ENCODE measurements around the gene SIGLEC14.

The SIGLEC14 gene

GRCh38 chr19:51614789-51615188, 31.8 kb downstream of the SIGLEC14 start:
- peaks cover 8% of the 10 kb centered on the region for H3K4me1 Mint-ChIP-seq (ENCODE audit: low read depth)
- H3K9me3 Mint-ChIP-seq = peaks cover 12% of the 10 kb centered on the region
- no peak overlapping the region for H3K27ac Mint-ChIP-seq
- H3K27me3 Mint-ChIP-seq = peaks cover 49% of the 10 kb centered on the region
- H3K36me3 Mint-ChIP-seq (ENCODE audit: low read depth) = peaks cover 8% of the 10 kb centered on the region
- no peak overlapping the region for H3K4me3 Mint-ChIP-seq

DNA sequence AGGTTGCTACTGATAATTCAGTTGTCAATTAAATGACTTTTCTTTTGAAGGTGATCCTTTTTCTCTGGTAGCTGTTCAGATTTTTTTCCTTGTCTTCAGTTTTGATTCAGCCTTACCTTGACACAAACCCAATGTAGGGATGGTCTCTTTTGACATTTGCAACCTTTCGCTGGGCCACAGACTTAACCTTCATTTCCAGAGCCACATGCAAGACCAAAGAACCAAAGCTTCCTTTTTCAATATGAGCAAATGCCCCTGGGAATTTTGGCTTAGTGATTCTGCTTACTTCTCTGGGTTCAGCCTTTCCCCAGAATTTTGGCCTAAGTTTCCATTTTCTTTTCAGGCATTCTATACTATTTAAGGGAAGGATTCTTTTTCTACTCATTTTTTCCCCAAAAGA, 36.0 kb downstream of the SIGLEC14 start:
- no peak overlapping the region for H3K27ac Mint-ChIP-seq
- H3K36me3 Mint-ChIP-seq (ENCODE audit: low read depth) = peaks cover 8% of the 10 kb centered on the region
- no peak overlapping the region for H3K4me3 Mint-ChIP-seq
- H3K4me1 Mint-ChIP-seq (ENCODE audit: low read depth) = peaks cover 29% of the 10 kb centered on the region
- peaks cover 40% of the 10 kb centered on the region for H3K27me3 Mint-ChIP-seq
- peaks cover 15% of the 10 kb centered on the region for H3K9me3 Mint-ChIP-seq

DNA sequence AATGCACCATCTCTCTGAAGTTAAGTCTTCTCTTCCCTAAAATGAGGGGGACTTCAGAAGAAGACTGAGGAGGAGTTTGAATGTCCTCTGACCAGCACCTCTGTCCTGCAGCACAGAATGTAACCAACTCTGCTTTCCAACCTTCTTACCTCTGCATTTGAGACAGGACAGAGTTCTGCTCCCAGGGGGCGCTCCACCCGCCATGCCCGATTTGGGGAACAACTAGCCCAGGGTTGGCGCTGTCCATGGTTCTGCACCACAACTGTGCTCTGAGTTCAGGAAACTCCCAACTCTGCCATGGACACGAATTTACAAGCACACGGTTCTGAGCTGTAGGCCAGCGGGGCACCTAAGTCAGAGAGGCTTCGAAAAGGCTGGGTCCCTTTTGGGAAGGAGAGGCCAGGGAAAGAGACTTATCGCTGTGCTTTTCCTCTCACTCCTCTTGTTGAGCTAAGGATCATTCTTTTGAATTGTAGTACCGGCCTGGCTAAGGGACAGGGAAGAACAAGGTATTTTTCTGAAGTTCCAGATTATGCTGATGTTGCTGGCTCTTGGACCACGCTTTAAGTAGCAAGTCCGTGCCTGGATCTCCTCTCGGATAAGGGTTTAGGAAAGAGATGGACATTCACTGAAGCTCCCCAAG, 38.6 kb downstream of the SIGLEC14 start:
- Mint-ChIP-seq H3K36me3 (ENCODE audit: low read depth) (peaks cover 7% of the 10 kb centered on the region), H3K4me3 (no peak overlapping the region), H3K4me1 (ENCODE audit: low read depth) (peaks cover 29% of the 10 kb centered on the region), H3K9me3 (peaks cover 18% of the 10 kb centered on the region), H3K27ac (no peak overlapping the region), H3K27me3 (peaks cover 33% of the 10 kb centered on the region)

DNA sequence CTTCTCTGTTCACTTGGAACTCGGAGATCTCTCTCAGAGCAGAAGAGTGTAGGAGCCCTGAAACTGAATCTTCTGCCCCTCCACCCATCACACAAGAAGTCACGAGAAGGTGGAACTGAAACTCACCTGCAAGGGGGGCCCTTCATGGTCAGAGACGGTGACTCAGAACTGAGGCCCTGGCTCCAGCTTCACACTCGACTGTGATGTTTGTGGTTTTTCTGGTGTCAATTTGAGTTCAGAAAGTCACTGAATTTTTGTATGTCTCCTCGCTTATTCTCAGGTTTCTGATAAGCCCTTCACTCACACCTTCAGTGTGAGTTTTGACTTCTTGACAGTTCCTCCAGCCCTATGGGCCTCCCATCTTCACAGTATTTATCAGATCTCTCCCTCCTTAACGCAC, 39.5 kb downstream of the SIGLEC14 start:
- peaks cover 4% of the 10 kb centered on the region for H3K36me3 Mint-ChIP-seq (ENCODE audit: low read depth)
- H3K27me3 Mint-ChIP-seq = peaks cover 41% of the 10 kb centered on the region
- H3K27ac Mint-ChIP-seq = no peak overlapping the region
- peaks cover 29% of the 10 kb centered on the region for H3K4me1 Mint-ChIP-seq (ENCODE audit: low read depth)
- peaks cover 12% of the 10 kb centered on the region for H3K9me3 Mint-ChIP-seq
- H3K4me3 Mint-ChIP-seq = no peak overlapping the region

DNA sequence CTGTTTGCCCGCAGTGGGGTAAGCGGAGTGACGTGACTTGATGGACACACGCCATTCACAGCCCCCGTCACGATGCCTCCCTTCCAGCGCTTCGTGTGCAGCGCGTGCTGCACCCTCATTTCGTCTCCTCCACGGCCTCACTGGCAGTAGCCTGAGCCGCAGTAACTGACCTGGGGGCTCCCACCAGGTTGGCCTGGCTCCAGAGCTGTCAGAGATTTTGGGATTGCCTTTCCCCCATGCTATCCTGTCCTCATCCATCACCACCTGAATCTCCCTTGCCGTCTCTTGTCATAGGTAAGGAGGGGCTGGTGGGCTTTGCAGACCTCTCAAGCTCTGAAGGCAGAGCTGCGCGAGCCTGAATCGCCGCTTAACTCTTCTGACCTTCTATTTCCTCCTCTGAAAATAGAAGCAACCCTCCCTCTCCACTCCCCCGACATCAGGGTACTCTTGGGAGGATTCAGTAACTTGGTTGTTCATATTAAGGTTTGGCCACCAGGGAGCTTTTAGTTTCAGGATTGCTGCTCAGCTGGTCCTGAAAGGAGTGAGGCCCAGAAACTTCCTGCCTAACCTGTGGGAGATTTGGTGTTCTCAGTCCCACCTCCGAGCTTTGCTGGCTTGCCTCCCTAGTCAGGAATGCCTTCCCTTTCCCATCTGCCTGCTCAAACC, 44.3 kb downstream of the SIGLEC14 start:
- H3K27me3 Mint-ChIP-seq = peaks cover 35% of the 10 kb centered on the region
- H3K4me1 Mint-ChIP-seq (ENCODE audit: low read depth) = peaks cover 11% of the 10 kb centered on the region
- H3K36me3 Mint-ChIP-seq (ENCODE audit: low read depth) = no peaks in the 10 kb centered on the region
- H3K4me3 Mint-ChIP-seq = no peak overlapping the region
- H3K27ac Mint-ChIP-seq = no peak overlapping the region
- H3K9me3 Mint-ChIP-seq = peaks cover 4% of the 10 kb centered on the region

DNA sequence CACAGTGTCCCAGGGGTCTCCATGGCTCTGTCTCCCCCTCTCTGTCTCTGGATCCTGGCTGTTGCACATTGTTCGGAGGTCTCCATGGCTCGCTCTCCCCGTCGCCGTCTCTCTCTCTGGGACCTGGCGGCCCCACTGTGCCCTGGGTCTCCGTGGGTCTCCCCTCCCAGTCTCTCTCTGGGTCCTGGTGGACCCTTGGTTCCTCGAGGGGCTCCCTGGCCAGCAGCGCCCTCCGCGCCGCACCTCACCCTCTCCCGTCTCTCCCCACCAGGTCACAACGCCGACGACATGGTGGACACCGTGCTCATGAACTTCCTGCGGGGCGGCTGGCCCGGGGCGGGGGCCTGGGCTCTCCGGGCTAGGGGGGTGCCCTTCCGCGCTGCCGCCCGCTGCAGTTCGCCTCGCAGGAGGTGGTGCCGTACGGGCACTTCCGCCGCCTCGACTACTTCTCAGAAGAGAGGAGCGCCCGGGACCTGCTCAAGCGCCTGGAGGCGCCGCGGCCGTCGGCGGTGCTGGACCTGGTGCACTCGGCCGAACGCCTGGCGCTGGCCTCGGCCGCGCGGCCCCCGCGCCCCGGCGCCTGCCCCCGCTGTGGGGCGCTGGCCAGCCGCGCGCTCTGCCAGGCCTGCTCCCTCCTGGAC, 45.6 kb downstream of the SIGLEC14 start:
- H3K27ac Mint-ChIP-seq = no peak overlapping the region
- peaks cover 4% of the 10 kb centered on the region for H3K9me3 Mint-ChIP-seq
- no peaks in the 10 kb centered on the region for H3K4me1 Mint-ChIP-seq (ENCODE audit: low read depth)

DNA sequence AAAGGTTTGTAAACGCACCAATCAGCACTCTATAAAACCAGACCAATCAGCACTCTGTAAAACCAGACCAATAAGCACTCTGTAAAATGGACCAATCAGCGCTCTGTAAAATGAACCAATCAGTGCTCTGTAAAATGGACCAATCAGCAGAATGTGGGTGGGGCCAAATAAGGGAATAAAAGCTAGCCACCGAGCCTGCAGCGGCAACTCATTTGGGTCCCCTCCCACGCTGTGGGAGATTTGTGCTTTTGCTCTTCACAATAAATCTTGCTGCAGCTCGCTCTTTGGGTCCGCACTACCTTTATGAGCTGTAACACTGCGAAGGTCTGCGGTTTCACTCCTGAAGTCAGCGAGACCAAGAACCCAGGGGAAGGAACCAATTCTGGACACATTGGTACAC, 47.5 kb downstream of the SIGLEC14 start:
- Mint-ChIP-seq H3K36me3 (ENCODE audit: low read depth) (peaks cover 2% of the 10 kb centered on the region), H3K9me3 (peaks cover 3% of the 10 kb centered on the region), H3K27ac (no peak overlapping the region), H3K4me1 (ENCODE audit: low read depth) (peaks cover 14% of the 10 kb centered on the region), H3K27me3 (peaks cover 32% of the 10 kb centered on the region), H3K4me3 (no peak overlapping the region)

More for the DNA sequence above, 45.6 kb downstream of the SIGLEC14 start:
- Mint-ChIP-seq H3K27me3 (peaks cover 39% of the 10 kb centered on the region), H3K36me3 (ENCODE audit: low read depth) (no peaks in the 10 kb centered on the region), H3K4me3 (no peak overlapping the region)

GRCh38 chr19:51598159-51598915, 48.3 kb downstream of the SIGLEC14 start:
- Mint-ChIP-seq H3K36me3 (ENCODE audit: low read depth) (peaks cover 4% of the 10 kb centered on the region), H3K4me3 (no peak overlapping the region), H3K9me3 (peaks cover 3% of the 10 kb centered on the region), H3K27me3 (peaks cover 31% of the 10 kb centered on the region), H3K4me1 (ENCODE audit: low read depth) (peaks cover 21% of the 10 kb centered on the region), H3K27ac (no peak overlapping the region)

DNA sequence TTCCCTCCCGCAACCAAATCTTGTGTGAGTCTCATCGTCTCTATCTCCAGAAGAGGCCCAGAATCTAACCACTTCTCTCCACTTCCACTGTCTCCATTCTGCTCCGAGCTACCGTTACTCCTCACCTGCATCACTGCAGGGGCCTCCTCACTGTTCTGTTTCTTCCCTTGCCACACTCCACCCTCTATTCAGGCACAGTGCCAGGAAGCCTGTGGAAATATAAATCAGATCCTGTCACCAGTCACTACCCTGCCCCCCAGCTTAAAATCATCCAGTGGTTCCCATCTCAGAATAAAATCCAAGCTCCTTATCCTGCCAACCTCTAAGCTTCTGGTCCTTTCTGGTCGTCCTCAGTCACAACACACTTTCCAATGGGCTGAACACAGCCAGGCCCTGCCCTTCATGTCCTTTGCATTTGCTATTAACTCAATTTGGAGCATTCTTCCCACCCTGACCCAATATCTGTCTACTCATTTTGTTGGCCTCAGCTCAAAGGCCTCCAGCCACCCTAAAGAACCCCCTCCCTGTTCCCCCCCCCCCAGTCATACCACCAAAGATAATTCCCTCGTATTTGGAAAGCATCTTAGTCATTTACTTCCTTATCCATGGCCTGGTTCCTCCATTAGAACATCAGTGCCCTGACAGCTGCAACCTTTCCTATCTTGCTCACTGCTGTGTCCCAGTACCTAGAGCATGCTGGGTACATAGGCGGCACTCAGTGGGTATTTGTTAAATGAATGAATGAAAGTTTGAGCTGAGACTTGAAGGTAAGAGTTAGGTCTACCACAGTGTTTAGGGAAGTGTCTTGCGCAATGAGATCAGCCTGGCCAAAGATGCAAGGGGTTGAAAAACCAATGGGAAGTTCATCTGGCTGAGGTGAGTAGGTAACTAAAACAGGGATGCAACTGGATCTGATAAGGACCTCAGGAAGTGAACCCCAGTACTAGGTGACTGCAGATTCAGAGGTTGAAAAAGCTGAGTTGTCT, 51.1 kb downstream of the SIGLEC14 start:
- Mint-ChIP-seq H3K36me3 (ENCODE audit: low read depth) (peaks cover 4% of the 10 kb centered on the region), H3K27me3 (peaks cover 14% of the 10 kb centered on the region), H3K27ac (peak overlapping the region; percentile 54), H3K4me1 (ENCODE audit: low read depth) (peaks cover 23% of the 10 kb centered on the region), H3K9me3 (peaks cover 6% of the 10 kb centered on the region), H3K4me3 (peak overlapping the region; percentile 97)

GRCh38 chr19:51594774-51595109, 51.9 kb downstream of the SIGLEC14 start:
- H3K27me3 Mint-ChIP-seq = peaks cover 6% of the 10 kb centered on the region
- peaks cover 8% of the 10 kb centered on the region for H3K36me3 Mint-ChIP-seq (ENCODE audit: low read depth)
- H3K9me3 Mint-ChIP-seq = peaks cover 6% of the 10 kb centered on the region
- peak overlapping the region; percentile 89 for H3K27ac Mint-ChIP-seq
- peak overlapping the region; percentile 97 for H3K4me3 Mint-ChIP-seq
- peaks cover 23% of the 10 kb centered on the region for H3K4me1 Mint-ChIP-seq (ENCODE audit: low read depth)

DNA sequence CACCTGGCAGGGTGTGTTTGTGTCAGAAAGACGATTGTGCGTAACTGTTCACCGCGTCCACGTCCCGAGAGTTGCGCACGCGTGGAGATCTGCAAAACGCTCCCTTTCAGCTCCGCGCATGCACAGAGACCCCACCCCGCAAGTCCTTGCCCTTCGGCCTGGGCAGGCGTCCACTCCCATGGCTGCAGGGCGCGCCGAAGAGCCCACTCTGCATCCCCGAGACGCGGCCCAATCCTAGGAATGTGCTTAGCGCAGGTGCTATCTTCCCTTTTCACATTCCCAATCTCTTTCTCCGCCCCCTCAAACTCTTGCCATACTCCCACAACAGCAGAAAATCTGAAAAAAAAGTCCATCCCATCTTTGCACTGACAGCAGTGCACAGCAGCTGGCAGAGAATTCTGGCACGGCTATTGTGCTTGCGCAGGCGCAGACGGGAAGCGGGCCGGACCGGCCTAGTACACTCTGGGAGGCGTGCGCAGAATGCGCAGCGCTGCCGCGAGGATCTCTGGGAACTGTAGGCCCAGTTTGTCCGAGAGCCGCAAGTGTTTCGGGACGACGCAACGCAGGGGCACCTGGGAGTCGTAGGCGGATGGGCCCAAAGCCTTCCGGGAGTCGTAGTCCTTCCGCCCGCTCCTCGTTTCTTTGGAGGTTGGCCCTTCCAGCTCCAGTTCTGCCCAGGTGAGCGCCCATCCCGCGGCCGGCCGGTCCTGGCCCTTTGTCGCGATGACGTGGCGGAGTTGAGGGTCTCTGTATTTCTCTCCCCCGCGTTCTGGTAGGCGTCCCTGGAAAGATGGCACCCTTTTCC, 52.5 kb downstream of the SIGLEC14 start:
- H3K4me3 Mint-ChIP-seq = peak overlapping the region; percentile 97
- H3K9me3 Mint-ChIP-seq = peaks cover 9% of the 10 kb centered on the region
- H3K27me3 Mint-ChIP-seq = peaks cover 5% of the 10 kb centered on the region

DNA sequence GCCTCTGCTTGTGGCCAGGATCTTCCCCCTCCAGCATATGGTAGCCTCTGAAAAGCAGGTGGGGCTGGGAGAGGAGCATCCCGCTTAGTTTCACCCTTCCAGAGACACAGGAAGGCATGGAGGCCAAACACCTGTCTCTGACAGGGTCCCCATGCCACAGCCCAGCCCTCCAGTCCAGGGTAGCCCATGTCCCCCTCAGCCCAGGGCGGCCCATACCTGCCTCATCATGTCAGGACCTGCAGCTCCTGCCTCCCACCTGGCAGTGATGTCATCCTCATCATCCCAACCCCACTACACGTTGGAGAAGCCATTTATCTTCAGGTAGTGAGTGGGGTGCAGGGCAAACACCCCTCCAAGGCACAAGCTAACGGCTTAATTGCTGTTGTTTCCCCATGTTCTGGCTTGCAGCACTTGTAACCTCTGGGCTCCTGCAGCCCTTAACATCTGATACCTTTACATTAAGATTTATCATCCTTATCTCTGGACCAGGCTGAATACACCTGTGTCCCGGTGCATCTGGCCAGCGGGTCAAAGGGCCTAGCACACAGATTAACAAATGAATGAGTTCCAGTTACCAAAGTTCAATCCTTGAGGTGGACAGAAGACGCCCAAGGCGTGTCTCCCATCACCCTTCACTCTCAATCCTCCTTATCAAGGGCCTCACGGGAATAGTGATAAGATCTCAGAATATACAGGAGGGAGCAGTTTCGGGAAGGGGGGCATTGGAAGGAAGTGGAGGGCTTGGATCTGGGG, 53.3 kb downstream of the SIGLEC14 start:
- H3K27ac Mint-ChIP-seq = peak overlapping the region; percentile 57
- H3K4me3 Mint-ChIP-seq = peak overlapping the region; percentile 97
- H3K36me3 Mint-ChIP-seq (ENCODE audit: low read depth) = peaks cover 18% of the 10 kb centered on the region

More for the DNA sequence above, 52.5 kb downstream of the SIGLEC14 start:
- Mint-ChIP-seq H3K27ac (peak overlapping the region; percentile 89), H3K4me1 (ENCODE audit: low read depth) (peaks cover 23% of the 10 kb centered on the region), H3K36me3 (ENCODE audit: low read depth) (peaks cover 13% of the 10 kb centered on the region)

More for the DNA sequence above, 53.3 kb downstream of the SIGLEC14 start:
- Mint-ChIP-seq H3K9me3 (peaks cover 12% of the 10 kb centered on the region), H3K27me3 (peaks cover 5% of the 10 kb centered on the region), H3K4me1 (ENCODE audit: low read depth) (peaks cover 23% of the 10 kb centered on the region)

Measured in stimulated activated naive CD8-positive, alpha-beta T cell treated with anti-CD3 and anti-CD28 coated beads, Interleukin-15, Interleukin-2, amounts not matched to agents 100 ng/mL and 50 ng/mL, for 24 hours (primary cell).